IMR-90 (cell line): Measurements from ENCODE around the gene ABHD15. TPM values are rescaled to one million over a fixed set of nuclear protein-coding genes. Genes with fewer than 3 reads are reported as not detected.

Experiments
- ATAC-seq: fragments of 200-7000 bp; cut with Tn5 transposase; 2 replicates; pipeline ENCODE4 v1.9.1; 2020; ENCODE audit warnings: low read depth, mild to moderate bottlenecking, moderate library complexity
- BruUV-seq: library from RNA; stranded (reverse); fragments of 400-500 nt; replicated peaks from 2 replicates; lab custom pipeline; 2021; lab: Mats Ljungman, UMichigan
- CTCF ChIA-PET: fragments of 300-600 bp; formaldehyde crosslinking; extraction: SDS; loops from one replicate; lab custom pipeline; 2021; ENCODE audit warnings: antibody characterized with exemption; lab: Yijun Ruan, JAX
- POLR2A ChIA-PET: fragments of 300-600 bp; sonication (Branson Sonifier 250); formaldehyde crosslinking; loops from one replicate; lab custom pipeline; 2022; ENCODE audit warnings: antibody characterized with exemption; ENCODE audit not compliant: unreplicated experiment; lab: Charles Lee
- DNase-seq: peaks from one replicate; pipeline ENCODE4 v3.0.0; 2013
- H2AFZ ChIP-seq: replicated peaks from 2 replicates; pipeline ENCODE3; 2013; ENCODE audit warnings: low read length, mild to moderate bottlenecking; ENCODE audit not compliant: poor library complexity
- H2AK5ac ChIP-seq: 2 replicates; pipeline ENCODE4 v1.6.1; 2013; ENCODE audit warnings: low read depth, low read length, inconsistent platforms
- H2AK9ac ChIP-seq: replicated peaks from 2 replicates; pipeline ENCODE3; 2013; ENCODE audit warnings: mild to moderate bottlenecking, low read depth, low read length, moderate library complexity; ENCODE audit not compliant: poor library complexity
- H2BK120ac ChIP-seq: 2 replicates; pipeline ENCODE4 v1.6.1; 2013; ENCODE audit warnings: low read depth, low read length, inconsistent platforms
- H2BK15ac ChIP-seq: 3 replicates; pipeline ENCODE4 v1.6.1; 2013; ENCODE audit warnings: low read depth, low read length, inconsistent platforms
- H2BK20ac ChIP-seq: 2 replicates; pipeline ENCODE4 v1.6.1; 2013; ENCODE audit warnings: low read depth, mild to moderate bottlenecking, inconsistent platforms, low read length, moderate library complexity
- H2BK5ac ChIP-seq: 2 replicates; pipeline ENCODE4 v1.6.1; 2013; ENCODE audit warnings: mild to moderate bottlenecking, low read depth, low read length, inconsistent platforms; ENCODE audit not compliant: poor library complexity, severe bottlenecking
- H3K14ac ChIP-seq: replicated peaks from 2 replicates; pipeline ENCODE4 v1.6.1; 2013; ENCODE audit warnings: low read depth, low read length, inconsistent platforms
- H3K18ac ChIP-seq: 2 replicates; pipeline ENCODE4 v1.6.1; 2013; ENCODE audit warnings: low read depth, low read length, control low read depth
- H3K23ac ChIP-seq: 2 replicates; pipeline ENCODE4 v1.6.1; 2013; ENCODE audit warnings: low read depth, low read length, inconsistent platforms
- H3K27ac ChIP-seq: 2 replicates; pipeline ENCODE4 v1.5.1; 2013; ENCODE audit warnings: mild to moderate bottlenecking, control low read depth, low read length; ENCODE audit not compliant: insufficient read depth
- H3K27me3 ChIP-seq: 2 replicates; pipeline ENCODE4 v1.6.1; 2013; ENCODE audit warnings: low read length; ENCODE audit not compliant: control insufficient read depth, insufficient read depth
- H3K36me3 ChIP-seq: 2 replicates; pipeline ENCODE4 v1.6.1; 2013; ENCODE audit warnings: low read length, mixed read lengths; ENCODE audit not compliant: control insufficient read depth, insufficient read depth
- H3K4ac ChIP-seq: 2 replicates; pipeline ENCODE4 v1.6.1; 2013; ENCODE audit warnings: low read depth, low read length, inconsistent platforms
- H3K4me1 ChIP-seq: 2 replicates; pipeline ENCODE4 v1.6.1; 2013; ENCODE audit warnings: low read length, mixed read lengths; ENCODE audit not compliant: control insufficient read depth, insufficient read depth
- H3K4me2 ChIP-seq: 2 replicates; pipeline ENCODE4 v1.6.1; 2013; ENCODE audit warnings: low read depth, mild to moderate bottlenecking, control low read depth, low read length, moderate library complexity
- H3K4me3 ChIP-seq: 2 replicates; pipeline ENCODE4 v1.5.1; 2013; ENCODE audit warnings: low read depth, mild to moderate bottlenecking, control low read depth, low read length, moderate library complexity; ENCODE audit not compliant: insufficient read depth
- H3K56ac ChIP-seq: 2 replicates; pipeline ENCODE4 v1.6.1; 2013; ENCODE audit warnings: low read length, inconsistent platforms; ENCODE audit not compliant: insufficient read depth; ENCODE audit errors: extremely low read depth
- H3K79me1 ChIP-seq, 2 experiments: 2 replicates each; pipeline ENCODE4 v1.6.1; 2013; ENCODE audit warnings: low read length in 2 of 2, inconsistent platforms in 1 of 2, low read depth in 1 of 2
- H3K9ac ChIP-seq: 2 replicates; pipeline ENCODE4 v1.6.1; 2013; ENCODE audit warnings: low read depth, low read length, control low read depth
- H3K9me1 ChIP-seq: 2 replicates; pipeline ENCODE4 v1.6.1; 2013; ENCODE audit warnings: low read length, inconsistent platforms; ENCODE audit not compliant: insufficient read depth
- H3K9me3 ChIP-seq: 2 replicates; pipeline ENCODE4 v1.6.1; 2013; ENCODE audit warnings: low read length; ENCODE audit not compliant: control insufficient read depth, insufficient read depth
- H4K20me1 ChIP-seq: 2 replicates; pipeline ENCODE4 v1.6.1; 2013; ENCODE audit warnings: low read length, inconsistent platforms; ENCODE audit not compliant: insufficient read depth
- H4K5ac ChIP-seq: 2 replicates; pipeline ENCODE4 v1.6.1; 2013; ENCODE audit warnings: mild to moderate bottlenecking, low read depth, low read length, control low read depth
- H4K8ac ChIP-seq, 2 experiments: 2 replicates each; pipeline ENCODE4 v1.6.1; 2013; ENCODE audit warnings: low read depth in 2 of 2, low read length in 2 of 2, control low read depth in 1 of 2, inconsistent platforms in 1 of 2
- H4K91ac ChIP-seq: 2 replicates; pipeline ENCODE4 v1.6.1; 2013; ENCODE audit warnings: low read depth, low read length, inconsistent platforms; ENCODE audit not compliant: insufficient read depth
- FOS ChIP-seq: fragments of 150-350 bp; IDR thresholded peaks from 2 replicates; pipeline ENCODE4 v1.6.1; 2016; ENCODE audit warnings: low read depth, low read length
- MAZ ChIP-seq: IDR thresholded peaks from 2 replicates; pipeline ENCODE4 v1.6.1; 2012; ENCODE audit warnings: low read depth, mild to moderate bottlenecking, low read length, improper control_type of control experiment, moderate library complexity, borderline replicate concordance
- WGBS, 2 experiments: methylation state at CpG; one replicate each; pipeline versions ENCODE4 v1.1.5 to v1.1.7; 2013; ENCODE audit warnings: missing lambda C conversion rate in 2 of 2; ENCODE audit not compliant: insufficient read length in 1 of 2; ENCODE audit errors: extremely low coverage in 2 of 2; 5-methylcytosine and 5-hydroxymethylcytosine counted together
- dilution Hi-C: fragments of 300-500 bp; cut with HindIII; formaldehyde crosslinking; loops from one replicate; pipeline ENCODE4 v1.14.3; 2018; ENCODE audit warnings: low sequenced_read_pairs; ENCODE audit not compliant: unreplicated experiment
- in situ Hi-C: fragments of 300-500 bp; cut with MboI; formaldehyde crosslinking; loops from 3 replicates; pipeline ENCODE4 v1.14.3; 2019; ENCODE audit warnings: low sequenced_read_pairs, inconsistent platforms, mixed read lengths
- intact Hi-C: fragments of 100-400 bp; cut with micrococcal nuclease; formaldehyde crosslinking; loops from 2 replicates; pipeline ENCODE4 v1.10.0; 2022
- polyA plus RNA-seq, 3 experiments: library from polyadenylated mRNA; depleted of rRNA; stranded (reverse); fragments of >200 nt; gene quantifications; 2 replicates each; pipeline ENCODE4 v1.2.3, GENCODE V29; 2012; ENCODE audit warnings: low replicate concordance in 1 of 3
- total RNA-seq: library from RNA; depleted of rRNA; stranded (reverse); fragments of >200 nt; gene quantifications from 2 replicates; pipeline ENCODE4 v1.2.3, GENCODE V29; 2012

Gene ABHD15
- total and polyA plus RNA-seq, 2 of the 4 experiments (the other 2 are of a cell fraction), result 3.2 to 4.6 TPM

GRCh38 chr17:29610395-29610794, 43.6 kb upstream of the ABHD15 start:
- CTCF ChIA-PET, result no interaction called here

More at GRCh38 chr17:29610395-29610794, 43.6 kb upstream of the ABHD15 start:
- dilution Hi-C loops, result no loop called here
- H3K18ac ChIP-seq, result no peak overlapping the region
- H3K14ac ChIP-seq, result no peak overlapping the region
- H4K20me1 ChIP-seq, result no peaks in the 10 kb centered on the region
- no peaks in the 10 kb centered on the region for H3K4me1 ChIP-seq
- H2BK120ac ChIP-seq, result no peak overlapping the region
- no peak overlapping the region for H2BK15ac ChIP-seq
- no peaks in the 10 kb centered on the region for H3K27me3 ChIP-seq
- H3K56ac ChIP-seq, result no peak overlapping the region
- no peak overlapping the region for H4K91ac ChIP-seq
- H2AFZ ChIP-seq, result no peak overlapping the region
- in situ Hi-C loops, result no loop called here
- no peak overlapping the region for H2AK9ac ChIP-seq
- POLR2A ChIA-PET, result no interaction called here
- TF ChIP-seq FOS, result no peak
- TF ChIP-seq MAZ, result no peak
- H3K9ac ChIP-seq, result no peak overlapping the region
- no peak overlapping the region for H3K4ac ChIP-seq
- H3K27ac ChIP-seq, result no peak overlapping the region
- ATAC-seq (no peak), DNase-seq (no peak)
- H3K36me3 ChIP-seq, result peaks cover 2% of the 10 kb centered on the region; the same call in 1 of the 2 replicates
- H3K23ac ChIP-seq, result no peak overlapping the region
- no peak overlapping the region for H4K8ac ChIP-seq
- intact Hi-C loops, result no loop called here
- no peak overlapping the region for H2BK20ac ChIP-seq
- WGBS, 2 experiments, result no CpG with 5 or more reads among the region's 3 CpGs
- 0 out of 4 replicates have a peak, but pooled peaks cover 0 to 2% of the 10 kb centered on the region in 2 experiments for H3K79me1 ChIP-seq
- no TSS peak for BruUV-seq
- no peak overlapping the region for H2AK5ac ChIP-seq
- H3K4me2 ChIP-seq, result no peak overlapping the region
- H3K9me1 ChIP-seq, result peaks cover 8% of the 10 kb centered on the region; the same call in 1 of the 2 replicates
- no peaks in the 10 kb centered on the region for H3K9me3 ChIP-seq
- no peak overlapping the region for H3K4me3 ChIP-seq
- H4K5ac ChIP-seq, result no peak overlapping the region
- H2BK5ac ChIP-seq, result no peak overlapping the region
